Epithelial cell of umbilical artery (primary cell): ENCODE results near the gene CLCA2. TPM values are rescaled to one million over a fixed set of nuclear protein-coding genes. Genes with fewer than 3 reads are reported as not detected.

Source experiments
- total RNA-seq: library from RNA; depleted of rRNA; stranded (reverse); fragments of >200 nt; gene quantifications from 2 replicates; pipeline ENCODE4 v1.2.3, GENCODE V29; 2014

The CLCA2 gene, protein sequence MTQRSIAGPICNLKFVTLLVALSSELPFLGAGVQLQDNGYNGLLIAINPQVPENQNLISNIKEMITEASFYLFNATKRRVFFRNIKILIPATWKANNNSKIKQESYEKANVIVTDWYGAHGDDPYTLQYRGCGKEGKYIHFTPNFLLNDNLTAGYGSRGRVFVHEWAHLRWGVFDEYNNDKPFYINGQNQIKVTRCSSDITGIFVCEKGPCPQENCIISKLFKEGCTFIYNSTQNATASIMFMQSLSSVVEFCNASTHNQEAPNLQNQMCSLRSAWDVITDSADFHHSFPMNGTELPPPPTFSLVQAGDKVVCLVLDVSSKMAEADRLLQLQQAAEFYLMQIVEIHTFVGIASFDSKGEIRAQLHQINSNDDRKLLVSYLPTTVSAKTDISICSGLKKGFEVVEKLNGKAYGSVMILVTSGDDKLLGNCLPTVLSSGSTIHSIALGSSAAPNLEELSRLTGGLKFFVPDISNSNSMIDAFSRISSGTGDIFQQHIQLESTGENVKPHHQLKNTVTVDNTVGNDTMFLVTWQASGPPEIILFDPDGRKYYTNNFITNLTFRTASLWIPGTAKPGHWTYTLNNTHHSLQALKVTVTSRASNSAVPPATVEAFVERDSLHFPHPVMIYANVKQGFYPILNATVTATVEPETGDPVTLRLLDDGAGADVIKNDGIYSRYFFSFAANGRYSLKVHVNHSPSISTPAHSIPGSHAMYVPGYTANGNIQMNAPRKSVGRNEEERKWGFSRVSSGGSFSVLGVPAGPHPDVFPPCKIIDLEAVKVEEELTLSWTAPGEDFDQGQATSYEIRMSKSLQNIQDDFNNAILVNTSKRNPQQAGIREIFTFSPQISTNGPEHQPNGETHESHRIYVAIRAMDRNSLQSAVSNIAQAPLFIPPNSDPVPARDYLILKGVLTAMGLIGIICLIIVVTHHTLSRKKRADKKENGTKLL
- under 0.01 TPM in 2 replicates for total RNA-seq

DNA sequence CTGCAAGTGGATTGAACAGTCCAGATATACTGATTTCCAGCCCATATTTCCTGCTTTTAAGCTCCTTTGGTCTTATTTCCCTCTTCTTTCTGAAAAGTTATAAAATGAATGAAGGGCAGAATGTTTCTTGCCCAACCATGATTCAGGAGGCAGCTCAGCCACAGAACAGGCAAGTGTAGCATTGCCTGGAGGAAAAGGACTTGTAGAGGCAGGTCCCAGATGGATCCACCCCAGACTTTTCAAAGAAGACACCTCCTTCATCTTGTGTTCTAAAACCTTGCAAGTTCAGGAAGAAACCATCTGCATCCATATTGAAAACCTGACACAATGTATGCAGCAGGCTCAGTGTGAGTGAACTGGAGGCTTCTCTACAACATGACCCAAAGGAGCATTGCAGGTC lies at the start of gene CLCA2:
Gene CLCA2, plus strand, starts transcription at position 299 of the 400 bp plus-strand sequence. Its CDS starts 77 bp downstream, at position 376.

DNA sequence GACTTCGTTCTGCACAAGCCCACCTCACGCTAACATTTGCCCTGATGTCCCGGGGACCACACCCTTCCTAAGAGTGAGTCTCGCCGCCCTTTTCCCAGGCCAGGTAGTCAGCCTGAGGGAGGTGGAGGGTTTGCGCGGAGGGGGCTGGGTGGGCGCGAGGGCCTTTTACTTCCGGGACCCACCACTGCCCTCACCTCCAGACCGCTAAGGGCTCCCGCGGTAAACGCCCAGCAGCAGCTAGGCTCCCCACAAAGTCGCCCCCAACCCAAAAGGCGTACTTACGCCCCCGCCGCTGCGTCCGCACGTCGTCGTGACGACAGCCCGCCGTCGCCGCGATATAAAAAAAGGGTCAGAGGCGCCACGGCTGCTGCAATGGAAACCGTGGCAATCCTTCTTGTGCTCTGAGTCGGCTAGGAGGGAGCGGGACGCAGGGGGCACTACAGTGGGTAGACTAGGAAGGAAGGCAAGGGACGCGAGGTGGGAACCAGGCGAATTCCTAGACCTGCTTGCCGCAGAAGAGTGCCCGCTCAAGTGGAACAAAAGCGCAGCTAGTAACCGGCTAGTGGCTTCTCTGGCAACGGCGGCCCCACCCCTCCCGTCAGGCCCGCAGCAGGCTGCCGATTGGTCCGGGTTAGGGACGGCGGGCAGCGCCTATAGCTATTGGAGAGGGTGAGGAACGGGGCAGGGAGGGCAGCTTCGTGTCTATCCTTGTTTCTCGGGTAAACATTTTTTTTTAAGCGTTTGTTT lies 28.0 kb upstream of the CLCA2 start, which contains the start of gene ODF2L:
Gene ODF2L, minus strand, starts transcription at position 573 of the 747 bp plus-strand sequence. CDS start 9,296 bp downstream, outside the sequence.

DNA sequence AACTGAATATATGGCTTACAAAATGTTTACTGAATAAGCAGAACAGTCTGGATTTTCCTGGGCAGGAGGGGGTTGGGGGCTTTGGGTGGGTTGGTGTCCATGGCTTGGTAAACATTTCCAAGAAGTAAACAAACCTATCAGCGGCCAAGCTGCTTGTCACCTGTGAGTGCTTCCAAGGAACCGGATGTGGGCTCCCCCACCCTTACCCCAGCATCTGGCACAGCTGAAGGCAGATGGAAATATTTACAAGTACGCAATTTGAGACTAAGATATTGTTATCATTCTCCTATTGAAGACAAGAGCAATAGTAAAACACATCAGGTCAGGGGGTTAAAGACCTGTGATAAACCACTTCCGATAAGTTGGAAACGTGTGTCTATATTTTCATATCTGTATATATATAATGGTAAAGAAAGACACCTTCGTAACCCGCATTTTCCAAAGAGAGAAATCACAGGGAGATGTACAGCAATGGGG lies 44.6 kb downstream of the CLCA2 start, which contains the start of gene CLCA1:
Gene CLCA1, plus strand, starts transcription at position 427 of the 477 bp plus-strand sequence. Its CDS starts 45 bp downstream, at position 472.

Other genes with a start within 250 kb of the CLCA2 start
- gene ODF2L, start 27.8 kb upstream of the CLCA2 start, total RNA-seq = 36.4 and 52.4 TPM in 2 replicates
- not detected in 2 replicates for gene CLCA1, start 44.8 kb downstream of the CLCA2 start, total RNA-seq
- gene CLCA4, start 122.9 kb downstream of the CLCA2 start, total RNA-seq = not detected in 2 replicates